OCI-LY7 (cell line): ENCODE results near the gene SAE1. TPM values are rescaled to one million over a fixed set of nuclear protein-coding genes. Genes with fewer than 3 reads are reported as not detected.

Experiments
- BruUV-seq: library from RNA; stranded (reverse); fragments of 400-500 nt; replicated peaks from 2 replicates; lab custom pipeline; 2021; lab: Mats Ljungman, UMichigan
- CTCF ChIA-PET: fragments of 300-600 bp; sonication (Branson Sonifier 250); formaldehyde crosslinking; loops from one replicate; lab custom pipeline; 2022; ENCODE audit warnings: antibody characterized with exemption; ENCODE audit not compliant: unreplicated experiment; lab: Charles Lee
- POLR2A ChIA-PET: fragments of 300-600 bp; sonication (Branson Sonifier 250); formaldehyde crosslinking; loops from one replicate; lab custom pipeline; 2022; ENCODE audit warnings: antibody characterized with exemption; lab: Charles Lee
- DNase-seq: peaks from one replicate; pipeline ENCODE4 v3.0.0-alpha.2; 2015; ENCODE audit warnings: low spot score
- H2AFZ ChIP-seq: fragments of 200-600 bp; sonication (generic), shearing (Covaris generic); 2 replicates; pipeline ENCODE4 v1.6.1; 2014; ENCODE audit warnings: mild to moderate bottlenecking, antibody characterized with exemption, low read length, moderate library complexity
- H3K27ac ChIP-seq: fragments of 200-600 bp; sonication (generic); 2 replicates; pipeline ENCODE4 v1.5.1; 2014; ENCODE audit warnings: mixed run types, low read depth, mild to moderate bottlenecking, moderate library complexity, low read length, inconsistent platforms; ENCODE audit not compliant: poor library complexity, severe bottlenecking
- H3K36me3 ChIP-seq: fragments of 200-600 bp; sonication (generic); 2 replicates; pipeline ENCODE4 v1.6.1; 2014; ENCODE audit warnings: mild to moderate bottlenecking, antibody characterized with exemption, low read length, moderate library complexity, mixed read lengths; ENCODE audit not compliant: insufficient read depth
- H3K4me1 ChIP-seq: fragments of 200-600 bp; sonication (generic); 2 replicates; pipeline ENCODE4 v1.5.1; 2014; ENCODE audit warnings: mild to moderate bottlenecking, low read length; ENCODE audit not compliant: insufficient read depth, poor library complexity, severe bottlenecking
- H3K4me2 ChIP-seq: fragments of 200-600 bp; sonication (generic); 2 replicates; pipeline ENCODE4 v1.6.1; 2014; ENCODE audit warnings: mild to moderate bottlenecking, low read length
- H3K4me3 ChIP-seq: fragments of 200-600 bp; sonication (generic); 2 replicates; pipeline ENCODE4 v1.5.1; 2014; ENCODE audit warnings: mild to moderate bottlenecking, low read depth, low read length; ENCODE audit not compliant: poor library complexity, severe bottlenecking
- H3K79me2 ChIP-seq: fragments of 200-600 bp; sonication (generic); 2 replicates; pipeline ENCODE4 v1.6.1; 2016; ENCODE audit warnings: low read depth, mild to moderate bottlenecking, low read length, moderate library complexity, mixed read lengths; ENCODE audit not compliant: insufficient read depth
- H3K9me2 ChIP-seq: fragments of 200-600 bp; sonication (generic); 2 replicates; pipeline ENCODE4 v1.6.1; 2016; ENCODE audit warnings: mild to moderate bottlenecking, low read length, mixed read lengths; ENCODE audit not compliant: insufficient read depth
- H3K9me3 ChIP-seq: fragments of 200-600 bp; sonication (generic); 2 replicates; pipeline ENCODE4 v1.6.1; 2014; ENCODE audit warnings: mild to moderate bottlenecking, mixed run types, low read length, mixed read lengths
- H4K20me1 ChIP-seq: fragments of 200-600 bp; sonication (generic); 2 replicates; pipeline ENCODE4 v1.6.1; 2014; ENCODE audit warnings: mild to moderate bottlenecking, antibody characterized with exemption, low read length, moderate library complexity, mixed read lengths; ENCODE audit not compliant: insufficient read depth
- CTCF ChIP-seq: fragments of 200-600 bp; sonication (generic); conservative IDR thresholded peaks from 2 replicates; pipeline ENCODE4 v1.5.1; 2014; ENCODE audit warnings: mild to moderate bottlenecking, antibody characterized with exemption, low read length, moderate library complexity, mixed read lengths
- EZH2phosphoT487 ChIP-seq: fragments of 200-600 bp; sonication (generic); IDR thresholded peaks from 2 replicates; pipeline ENCODE4 v1.6.1; 2018; ENCODE audit warnings: low read depth, borderline replicate concordance, mild to moderate bottlenecking, mixed run types, antibody characterized with exemption, low read length, moderate library complexity, mixed read lengths
- intact Hi-C: fragments of 100-400 bp; cut with micrococcal nuclease; formaldehyde crosslinking; loops from one replicate; pipeline ENCODE4 v1.10.0; 2022; ENCODE audit not compliant: unreplicated experiment
- total RNA-seq, 2 experiments: library from RNA; depleted of rRNA in 1 of 2; stranded (reverse); fragments of >200 nt in 1 of 2; shearing (Covaris generic) in 1 of 2; gene quantifications; 2 replicates each; pipeline ENCODE4 v1.2.3, GENCODE V29; 2014 to 2022

Gene SAE1
- total RNA-seq, 2 experiments from 2014 or later, result 144 to 165 TPM

- ChIA-PET POLR2A (interaction anchor here (0.5 to 1.2 kb wide), 2 partner anchors 17 to 21 kb away, joined by 4 to 6 read pairs; partner anchors contain the start of gene INAFM1), CTCF (interaction anchor here (1.3 kb wide), 1 partner anchor 47 kb away, joined by 5 read pairs; no protein-coding TSS in a partner anchor)
- Histone ChIP-seq H3K36me3 (peaks cover 41% of the 10 kb centered on the region), H3K4me1 (peaks cover 19% of the 10 kb centered on the region), H3K27ac (peak overlapping the region; percentile 40), H4K20me1 (no peaks in the 10 kb centered on the region), H3K9me3 (no peaks in the 10 kb centered on the region), H2AFZ (no peak overlapping the region; the same call in 1 of the 2 replicates), H3K4me2 (peak overlapping the region; percentile 87), H3K9me2 (no peaks in the 10 kb centered on the region), H3K79me2 (peaks cover 11% of the 10 kb centered on the region; the same call in 1 of the 2 replicates), H3K4me3 (peak overlapping the region; percentile 72)
- no TSS peak for BruUV-seq
- DNase-seq, result no peak
- TF ChIP-seq CTCF (no peak), EZH2phosphoT487 (no peak)
- intact Hi-C loops, result loop anchor here (1.0 kb wide), 1 partner anchor 17 kb away; the partner anchor contains the start of gene INAFM1
Measured at GRCh38 chr19:47257411-47258169, 127.0 kb downstream of the SAE1 start.

GRCh38 chr19:47258434-47258833 lies 127.8 kb downstream of the SAE1 start:
- no peak overlapping the region for H2AFZ ChIP-seq
- BruUV-seq, result no TSS peak
- H4K20me1 ChIP-seq, result no peaks in the 10 kb centered on the region
- ChIA-PET POLR2A (no interaction called here), CTCF (no interaction called here)
- no peaks in the 10 kb centered on the region for H3K9me3 ChIP-seq
- H3K9me2 ChIP-seq, result no peaks in the 10 kb centered on the region
- no peak for DNase-seq
- H3K4me2 ChIP-seq, result peak overlapping the region; percentile 87; the same call in 1 of the 2 replicates
- H3K36me3 ChIP-seq, result peaks cover 48% of the 10 kb centered on the region
- no peak overlapping the region for H3K4me3 ChIP-seq
- peaks cover 11% of the 10 kb centered on the region; the same call in 1 of the 2 replicates for H3K79me2 ChIP-seq
- TF ChIP-seq EZH2phosphoT487 (no peak), CTCF (no peak)
- intact Hi-C loops, result no loop called here
- H3K4me1 ChIP-seq, result peaks cover 24% of the 10 kb centered on the region
- no peak overlapping the region for H3K27ac ChIP-seq
